GM18526 (cell line): ENCODE data around the gene FLT3.

Experiments
- POLR2A ChIP-seq: IDR thresholded peaks from 3 replicates; pipeline ENCODE4 v1.6.1; 2011; ENCODE audit not compliant: insufficient read length; ENCODE audit errors: extremely low read depth

FLT3 gene

GRCh38 chr13:28100150-28101121, at the start of gene FLT3:
FLT3 (minus strand) TSS chr13:28100576; CDS start chr13:28100510, 66 bp downstream.
- no peak for TF ChIP-seq POLR2A

GRCh38 chr13:28147495-28147894, 47.1 kb upstream of the FLT3 start:
- TF ChIP-seq POLR2A: no peak

- no peak for TF ChIP-seq POLR2A
These were observed 44.7 kb upstream of the FLT3 start for GRCh38 chr13:28145049-28145448.

GRCh38 chr13:28140433-28141125, 40.2 kb upstream of the FLT3 start:
- TF ChIP-seq POLR2A: no peak

GRCh38 chr13:28138756-28139470, 38.5 kb upstream of the FLT3 start:
- TF ChIP-seq POLR2A: peak; percentile 63

- TF ChIP-seq POLR2A: peak; percentile 62
These were observed 37.8 kb upstream of the FLT3 start, which contains the start of gene PAN3 for GRCh38 chr13:28138012-28138755. PAN3 (plus strand) TSS chr13:28138545; CDS start chr13:28138658, 113 bp downstream.

GRCh38 chr13:28137596-28137995, 37.2 kb upstream of the FLT3 start:
- no peak for TF ChIP-seq POLR2A

GRCh38 chr13:28136916-28137315, 36.5 kb upstream of the FLT3 start:
- TF ChIP-seq POLR2A: no peak

GRCh38 chr13:28131646-28132045, 31.3 kb upstream of the FLT3 start:
- no peak for TF ChIP-seq POLR2A

GRCh38 chr13:28129911-28130693, 29.7 kb upstream of the FLT3 start:
- TF ChIP-seq POLR2A: no peak

GRCh38 chr13:28128926-28129325, 28.6 kb upstream of the FLT3 start:
- TF ChIP-seq POLR2A: no peak

- no peak for TF ChIP-seq POLR2A
These were observed 27.7 kb upstream of the FLT3 start for GRCh38 chr13:28128030-28128429.

GRCh38 chr13:28121224-28121623, 20.8 kb upstream of the FLT3 start:
- TF ChIP-seq POLR2A: no peak

- no peak for TF ChIP-seq POLR2A
These were observed 19.9 kb upstream of the FLT3 start for GRCh38 chr13:28120317-28120716.
